HG03139 (cell line): ENCODE results near the gene MACROH2A1.

Source experiments
- ATAC-seq: cut with Tn5 transposase; IDR thresholded peaks from one replicate; pipeline ENCODE4 v1.9.1; 2021; ENCODE audit not compliant: unreplicated experiment

Gene MACROH2A1

DNA sequence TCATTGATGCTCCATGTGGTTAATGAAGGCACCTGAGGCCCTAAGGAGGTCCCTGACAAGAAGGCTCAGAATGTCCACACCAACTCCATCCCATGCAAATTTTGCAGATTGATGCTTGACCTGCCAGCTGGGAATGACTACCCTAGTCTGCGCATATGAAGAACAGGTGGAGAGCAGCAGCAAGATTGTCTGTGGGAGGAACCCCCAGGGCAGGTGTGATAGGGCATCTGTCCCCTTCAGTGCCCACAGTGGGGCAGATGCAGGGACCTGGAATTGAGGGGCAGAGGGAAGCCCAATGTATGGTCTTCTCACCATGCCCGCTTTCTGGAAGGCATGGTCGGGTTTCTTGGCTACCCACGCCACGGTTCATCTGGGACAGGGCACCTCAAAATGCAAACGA is 79.6 kb downstream of the MACROH2A1 start:
- no peak for ATAC-seq

DNA sequence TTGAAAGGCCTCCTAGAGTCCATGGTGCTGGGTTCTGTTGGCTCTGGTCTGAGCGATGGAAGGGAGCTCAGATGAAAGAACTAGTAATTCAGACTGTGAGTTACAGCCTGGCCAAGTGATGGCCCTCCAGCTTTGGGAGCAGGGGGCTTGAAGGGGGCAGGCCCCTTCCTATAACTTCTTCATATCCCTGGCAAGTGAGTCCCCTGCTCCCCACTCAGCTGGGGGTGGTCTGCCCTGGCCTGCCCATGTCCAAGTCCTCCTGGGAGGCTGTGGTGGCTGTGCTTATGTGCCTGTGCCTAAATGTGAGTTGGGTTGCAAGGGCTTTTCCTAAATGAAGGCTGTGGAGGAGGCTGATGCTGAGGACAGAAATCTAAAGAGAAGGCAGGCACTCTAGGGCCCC is 80.1 kb downstream of the MACROH2A1 start:
- no peak for ATAC-seq

DNA sequence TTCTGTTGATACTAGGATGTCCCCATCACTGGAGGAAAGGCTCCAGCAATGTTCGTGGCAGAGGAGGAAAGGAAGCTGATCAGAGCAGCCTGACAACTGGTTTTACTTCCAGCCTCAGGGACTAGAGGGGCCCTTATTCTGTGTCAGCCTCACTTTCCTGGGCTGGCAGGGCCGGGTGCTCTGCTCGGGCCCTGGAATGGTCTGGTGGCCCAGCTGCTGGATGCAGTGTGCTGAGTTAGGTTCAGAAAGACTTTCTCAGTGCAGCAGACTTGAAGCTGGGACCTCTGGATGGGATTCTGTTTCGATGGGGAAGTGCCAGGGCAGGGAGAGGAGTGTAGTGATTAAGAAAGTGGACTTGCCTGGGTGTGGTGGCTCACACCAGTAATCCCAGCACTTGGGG is 81.0 kb downstream of the MACROH2A1 start:
- no peak for ATAC-seq

DNA sequence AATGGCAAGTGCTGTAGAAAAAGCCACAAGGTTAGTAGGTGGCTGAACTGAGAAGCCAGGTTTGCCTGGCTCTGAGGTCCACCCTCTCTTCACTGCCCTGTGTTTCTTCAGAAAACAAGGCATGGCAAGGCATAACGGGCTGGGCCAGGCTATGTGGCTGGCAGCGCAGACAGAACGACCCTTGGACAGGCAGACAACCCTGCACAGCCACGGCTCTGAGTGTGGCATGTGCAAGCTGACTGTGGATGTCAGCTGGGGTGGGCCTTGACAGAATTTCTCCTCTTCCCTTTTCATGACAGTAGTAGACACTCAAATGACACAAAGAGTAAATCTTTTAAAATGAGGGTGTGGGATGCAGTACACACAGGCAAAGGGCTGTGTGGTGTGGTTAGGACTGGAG is 81.7 kb downstream of the MACROH2A1 start:
- no peak for ATAC-seq

DNA sequence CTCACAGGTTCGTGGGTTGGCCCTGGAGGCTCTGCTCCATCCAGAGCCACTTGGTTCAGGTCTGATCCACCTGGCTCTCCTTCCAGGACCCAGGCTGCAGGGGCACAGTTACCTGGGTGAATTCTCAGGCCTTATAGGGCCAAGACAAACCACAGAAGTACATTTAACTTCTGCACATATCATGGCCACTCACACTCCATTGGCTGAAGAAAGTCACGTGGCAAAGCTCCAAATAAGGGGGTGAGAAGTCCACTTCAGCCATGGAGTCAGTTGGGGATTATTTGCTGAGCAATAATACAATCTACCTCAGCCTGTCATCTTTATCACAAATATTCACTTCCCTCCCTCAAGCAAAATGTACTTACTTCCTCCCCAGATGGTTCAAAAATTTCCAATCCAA is 83.6 kb downstream of the MACROH2A1 start:
- no peak for ATAC-seq

DNA sequence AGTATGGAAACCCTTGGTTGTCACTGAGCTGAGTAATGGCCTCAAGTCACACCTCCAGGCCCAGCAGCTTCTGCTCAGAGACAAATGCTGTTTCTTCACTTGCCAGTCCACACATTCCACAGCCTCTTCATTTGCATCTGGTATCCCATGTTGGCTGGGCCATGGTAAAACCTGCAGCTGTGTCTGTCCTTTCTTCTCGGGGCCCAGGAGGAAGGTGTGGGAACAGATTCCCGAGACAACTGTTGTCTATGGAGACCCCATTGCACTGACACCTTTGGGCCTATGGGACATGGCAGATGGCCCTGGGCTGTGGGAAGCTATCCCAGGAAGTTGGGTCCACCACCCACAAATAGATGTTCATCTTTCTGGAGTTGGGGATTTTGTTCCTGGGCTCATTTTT is 85.1 kb downstream of the MACROH2A1 start:
- ATAC-seq: no peak

DNA sequence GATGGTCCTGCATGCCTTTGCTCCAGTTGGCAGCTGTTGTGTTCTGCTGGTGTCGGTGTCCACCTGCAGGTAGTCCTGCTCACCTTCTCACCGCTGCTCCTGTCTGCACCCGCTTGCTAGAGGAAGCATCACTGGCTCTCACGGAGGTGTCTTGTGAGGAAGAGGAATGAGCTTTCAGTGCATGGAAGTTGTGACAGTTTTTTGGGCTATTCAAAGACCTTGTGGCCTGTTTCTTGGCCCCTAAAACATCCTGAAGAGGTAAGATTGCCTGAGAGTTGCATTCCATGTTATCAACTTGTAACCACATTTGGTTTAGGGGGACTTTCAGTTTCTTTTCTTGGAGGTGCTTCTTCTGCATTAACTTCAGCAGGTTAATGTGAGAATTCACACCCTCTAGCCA is 85.6 kb downstream of the MACROH2A1 start:
- ATAC-seq: no peak

DNA sequence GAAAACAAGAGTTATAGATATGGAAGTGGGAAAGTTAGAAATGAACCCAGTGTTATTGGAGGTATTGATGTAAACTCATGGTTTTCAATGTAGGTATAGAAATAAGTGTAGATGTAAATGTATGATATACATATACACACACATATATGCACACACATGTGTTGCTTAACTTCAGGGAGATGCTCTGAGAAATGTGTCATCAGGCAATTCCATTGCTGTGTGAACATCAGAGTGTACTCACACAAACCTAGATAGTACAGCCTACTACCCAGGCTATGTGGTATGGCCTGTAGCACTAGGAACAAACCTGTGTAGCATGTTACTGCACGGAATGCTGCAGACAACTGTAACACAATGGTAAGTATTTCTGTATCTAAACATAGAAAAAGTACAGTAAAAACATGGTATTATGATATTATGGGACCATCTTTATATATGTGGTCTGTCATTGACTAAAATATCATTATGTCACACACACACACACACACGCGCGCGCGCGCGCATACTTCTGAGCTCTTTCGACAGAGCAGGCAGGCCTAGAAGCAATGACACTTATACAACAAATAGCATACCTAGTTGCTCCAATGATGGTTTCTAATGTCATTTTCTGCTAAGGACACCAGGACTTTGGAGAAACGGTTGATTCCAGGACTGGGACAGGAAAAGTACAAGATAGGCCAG is 86.6 kb downstream of the MACROH2A1 start:
- no peak for ATAC-seq

DNA sequence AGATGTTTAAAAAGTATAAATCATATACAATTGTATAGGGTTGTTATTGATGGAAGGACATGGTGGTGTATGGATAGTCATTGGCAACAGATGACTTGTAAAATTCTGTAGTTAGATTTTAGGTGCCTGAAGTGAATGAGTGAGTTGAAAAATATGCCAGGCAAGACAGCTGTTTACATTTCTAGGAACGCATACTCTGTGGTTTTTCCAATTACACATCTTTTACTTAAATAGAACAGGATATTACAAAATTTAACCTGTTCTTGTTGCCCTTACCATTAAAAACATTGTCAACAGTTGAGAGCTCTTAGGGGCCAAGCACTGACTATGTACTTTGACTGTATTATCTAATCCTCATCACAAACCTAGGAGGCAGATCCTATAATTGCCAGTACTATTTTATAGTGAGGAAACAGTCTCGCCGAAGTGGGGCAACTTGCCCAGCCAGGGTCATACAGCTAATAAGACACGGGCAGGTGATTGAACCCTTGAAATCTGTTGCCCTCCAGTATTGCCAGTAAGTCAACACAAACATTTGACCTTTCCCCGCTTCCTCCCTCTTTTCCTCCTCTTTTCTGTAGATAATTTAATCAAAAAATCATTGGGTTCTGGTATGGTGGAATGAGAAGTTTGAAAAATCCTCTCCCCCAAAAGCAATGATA is 88.6 kb downstream of the MACROH2A1 start:
- no peak for ATAC-seq

DNA sequence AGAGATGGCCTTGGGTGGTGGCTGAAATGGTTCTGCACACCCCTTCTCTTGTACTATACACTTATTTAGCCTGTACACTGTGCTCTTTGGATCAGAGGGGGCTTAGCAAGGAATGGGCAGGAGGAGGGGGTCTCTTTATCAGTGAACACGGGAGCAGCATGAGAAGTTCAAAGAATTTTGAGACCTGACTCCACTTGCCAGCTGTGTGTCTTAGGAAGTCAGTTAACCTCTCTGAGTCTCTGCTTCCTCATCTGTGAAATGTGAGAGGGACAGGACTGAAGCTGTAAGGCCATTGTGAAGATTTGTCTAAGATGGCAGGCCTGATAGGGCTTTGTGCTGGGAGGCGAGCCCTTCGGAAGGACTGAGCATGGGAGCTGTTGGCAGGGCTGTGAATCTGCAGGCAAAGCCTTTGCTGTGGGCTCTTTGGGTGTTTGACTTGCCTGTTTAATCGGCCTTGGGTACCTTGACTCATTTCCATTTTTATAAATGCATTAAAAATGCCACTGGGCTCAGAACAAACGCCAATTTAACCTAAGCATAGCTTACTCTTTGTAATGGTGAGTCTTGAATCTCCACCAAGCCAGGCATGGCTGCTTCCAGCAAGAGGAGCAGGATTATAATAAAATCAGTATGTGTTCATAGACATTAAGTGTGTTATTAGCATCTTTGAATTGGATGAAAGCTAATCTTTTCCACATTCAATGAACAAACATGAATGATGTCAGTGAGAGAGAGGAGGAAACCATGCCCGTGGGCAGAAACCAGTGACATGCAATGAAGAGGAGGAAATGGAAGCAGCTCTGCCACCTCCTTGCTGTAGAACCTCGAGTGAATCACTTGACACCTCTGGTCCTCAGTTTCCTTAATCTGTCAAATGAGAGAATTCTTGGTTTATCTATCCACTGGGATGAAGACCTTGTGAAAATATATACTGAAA is 89.4 kb downstream of the MACROH2A1 start:
- no peak for ATAC-seq

DNA sequence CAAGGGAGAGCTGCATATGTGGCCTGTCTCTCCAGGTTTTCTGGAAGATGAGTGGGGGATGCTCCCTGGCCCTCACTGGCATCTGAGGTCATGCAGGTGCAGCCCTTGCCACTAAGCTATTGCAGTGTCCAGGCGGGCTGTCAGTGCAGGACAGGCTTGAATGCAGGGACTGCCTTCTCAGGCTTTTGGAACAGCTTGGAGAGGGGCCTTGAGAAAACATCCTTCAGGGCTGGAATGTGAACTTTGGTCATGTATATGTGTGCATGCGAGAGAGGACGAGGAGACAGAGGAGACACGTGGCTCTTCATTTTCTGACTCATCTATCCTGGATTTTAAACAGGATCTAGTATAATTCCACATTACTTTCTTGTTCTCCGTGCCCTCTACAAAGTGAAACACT is 90.3 kb downstream of the MACROH2A1 start:
- no peak for ATAC-seq

DNA sequence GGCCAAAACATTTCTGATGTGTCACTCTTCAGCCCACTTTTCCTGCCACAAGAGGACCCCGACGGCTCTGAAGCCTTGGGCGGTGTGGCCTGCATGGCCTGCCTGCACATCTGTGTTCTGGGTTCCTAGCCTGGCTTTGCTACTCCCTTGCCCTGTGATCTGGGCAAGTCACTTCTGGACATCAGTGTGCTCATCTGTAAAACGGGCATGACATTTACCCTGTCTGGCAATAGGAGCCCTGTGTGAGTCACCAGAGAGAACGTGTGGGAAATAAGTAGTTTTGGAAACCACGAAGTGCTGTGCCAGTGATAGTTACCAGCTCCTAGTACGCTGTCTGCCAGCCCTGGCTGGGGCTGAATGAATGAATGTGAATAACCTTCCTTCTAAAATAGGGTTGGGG is 90.8 kb downstream of the MACROH2A1 start:
- ATAC-seq: no peak

DNA sequence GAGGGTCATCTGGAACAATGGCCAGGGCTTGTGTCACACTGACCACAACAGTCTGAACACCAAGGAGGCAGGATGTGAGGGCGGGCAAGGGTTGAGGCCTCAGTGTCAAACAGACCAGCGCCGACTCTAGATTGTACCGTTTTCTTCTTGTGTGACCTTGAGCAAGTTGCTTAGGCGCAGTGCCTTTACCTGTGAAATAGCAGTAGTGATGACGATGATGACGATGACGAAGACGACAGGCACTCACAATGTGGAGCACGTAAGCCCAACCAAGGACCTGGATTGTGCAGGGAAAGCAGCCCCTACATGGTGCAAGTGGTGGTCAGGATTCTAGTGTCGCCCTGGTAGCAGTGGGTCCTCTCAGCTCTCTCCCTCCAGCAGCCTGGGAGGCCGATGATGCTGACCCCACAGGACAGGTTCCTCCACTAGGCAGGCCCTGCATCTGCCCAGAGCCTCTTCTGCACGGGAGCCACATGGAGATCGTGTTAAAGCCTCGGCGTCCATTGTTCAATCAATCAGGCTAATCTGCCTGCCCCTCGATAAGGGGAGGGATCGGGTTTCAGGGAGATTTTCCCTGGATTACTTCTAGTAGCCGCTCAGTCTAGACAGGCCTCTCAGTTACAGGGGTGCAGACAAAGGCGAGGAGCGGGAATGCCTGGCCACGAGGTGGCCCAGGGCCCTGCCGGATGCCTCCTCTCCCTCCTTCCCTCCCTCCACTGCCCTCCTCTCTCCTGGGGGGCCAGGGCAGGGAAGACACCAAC is 91.7 kb downstream of the MACROH2A1 start:
- no peak for ATAC-seq

DNA sequence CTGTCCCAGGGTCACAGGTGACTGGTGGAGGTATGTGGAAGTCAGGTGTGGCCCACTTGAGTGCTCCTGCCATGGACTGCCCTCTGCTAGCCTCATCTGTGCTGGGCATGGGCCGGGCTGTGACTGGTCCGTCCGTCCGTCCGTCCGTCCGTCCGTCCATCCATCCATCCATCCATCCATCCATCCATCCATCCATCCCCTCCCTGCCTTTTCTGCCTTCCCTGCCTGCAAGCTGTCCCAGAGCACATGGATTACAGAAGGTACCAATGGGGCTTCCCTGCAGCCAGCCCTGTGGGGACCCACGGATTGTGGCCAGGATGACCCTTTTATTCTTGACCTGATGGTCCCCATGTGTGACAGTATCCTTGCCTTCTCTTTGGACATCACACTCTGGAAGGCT is 92.5 kb downstream of the MACROH2A1 start:
- no peak for ATAC-seq

DNA sequence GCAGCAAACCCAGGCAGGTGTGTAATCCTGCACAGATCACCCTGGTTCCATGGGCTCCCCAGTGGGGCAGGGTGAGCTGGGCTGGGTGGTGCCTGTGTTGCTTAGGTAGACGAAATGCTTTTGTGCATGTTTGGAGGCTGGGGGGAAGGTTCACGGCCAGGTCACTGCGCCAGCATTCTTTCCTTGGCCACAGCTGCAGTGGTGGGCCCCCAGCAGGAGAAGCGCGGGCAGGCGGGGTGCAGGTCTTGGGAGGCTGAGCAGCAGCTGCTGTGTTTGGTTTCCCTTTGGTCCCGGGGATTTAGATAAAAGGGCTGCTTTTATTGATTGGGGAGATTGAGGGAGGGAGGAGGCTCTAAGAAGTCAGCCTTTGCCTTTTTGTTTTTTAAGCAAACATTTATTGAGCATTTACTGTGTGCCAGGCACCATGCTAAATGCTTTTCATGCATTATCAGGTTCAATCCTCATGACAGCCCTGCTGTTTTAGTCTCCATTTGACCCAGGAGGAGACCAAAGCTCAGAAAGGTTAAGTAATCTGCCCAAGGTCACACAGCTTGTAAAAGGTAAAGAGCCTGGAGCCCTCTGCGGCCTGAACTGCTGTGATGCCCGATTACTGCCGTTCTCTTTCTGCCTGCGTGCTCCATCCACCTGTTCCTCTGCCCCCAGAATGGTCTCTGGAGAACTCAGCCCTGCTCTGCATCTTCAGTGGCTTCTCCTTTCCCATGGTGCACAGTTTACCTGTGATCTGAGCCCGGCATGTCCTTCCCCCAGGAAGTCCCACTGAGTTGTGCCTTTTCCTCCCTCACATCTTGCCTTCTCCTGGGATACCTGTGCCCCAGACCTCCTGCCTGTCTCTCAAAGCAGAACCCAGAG is 94.4 kb downstream of the MACROH2A1 start:
- ATAC-seq: no peak

DNA sequence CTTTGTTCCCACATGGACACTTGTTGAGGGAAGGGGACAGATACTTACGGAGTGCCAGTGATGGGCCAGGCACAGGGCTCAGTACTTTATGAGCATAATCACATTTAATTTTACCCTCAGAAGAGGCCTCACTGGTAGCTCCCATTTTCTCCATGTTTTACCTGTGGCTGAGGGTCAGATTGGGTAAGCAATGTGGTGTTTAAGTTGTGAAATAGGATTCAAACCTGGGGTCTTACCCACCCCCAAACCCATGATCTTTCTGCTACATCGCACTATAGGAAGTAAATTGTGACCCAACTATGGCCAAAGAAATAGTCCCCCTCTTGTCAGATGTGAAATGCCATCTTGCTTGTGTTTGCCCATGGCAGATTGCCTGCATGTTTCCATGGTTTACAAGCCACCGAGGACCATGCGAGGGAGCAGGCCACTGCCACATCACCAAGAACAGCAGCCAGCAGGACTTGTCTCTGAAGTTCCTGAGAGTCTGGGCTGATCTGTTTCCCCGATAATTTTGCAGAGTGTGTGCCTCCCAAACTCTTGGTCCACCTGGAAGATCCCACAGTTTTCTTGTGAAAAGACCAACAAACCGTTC is 95.4 kb downstream of the MACROH2A1 start:
- no peak for ATAC-seq

DNA sequence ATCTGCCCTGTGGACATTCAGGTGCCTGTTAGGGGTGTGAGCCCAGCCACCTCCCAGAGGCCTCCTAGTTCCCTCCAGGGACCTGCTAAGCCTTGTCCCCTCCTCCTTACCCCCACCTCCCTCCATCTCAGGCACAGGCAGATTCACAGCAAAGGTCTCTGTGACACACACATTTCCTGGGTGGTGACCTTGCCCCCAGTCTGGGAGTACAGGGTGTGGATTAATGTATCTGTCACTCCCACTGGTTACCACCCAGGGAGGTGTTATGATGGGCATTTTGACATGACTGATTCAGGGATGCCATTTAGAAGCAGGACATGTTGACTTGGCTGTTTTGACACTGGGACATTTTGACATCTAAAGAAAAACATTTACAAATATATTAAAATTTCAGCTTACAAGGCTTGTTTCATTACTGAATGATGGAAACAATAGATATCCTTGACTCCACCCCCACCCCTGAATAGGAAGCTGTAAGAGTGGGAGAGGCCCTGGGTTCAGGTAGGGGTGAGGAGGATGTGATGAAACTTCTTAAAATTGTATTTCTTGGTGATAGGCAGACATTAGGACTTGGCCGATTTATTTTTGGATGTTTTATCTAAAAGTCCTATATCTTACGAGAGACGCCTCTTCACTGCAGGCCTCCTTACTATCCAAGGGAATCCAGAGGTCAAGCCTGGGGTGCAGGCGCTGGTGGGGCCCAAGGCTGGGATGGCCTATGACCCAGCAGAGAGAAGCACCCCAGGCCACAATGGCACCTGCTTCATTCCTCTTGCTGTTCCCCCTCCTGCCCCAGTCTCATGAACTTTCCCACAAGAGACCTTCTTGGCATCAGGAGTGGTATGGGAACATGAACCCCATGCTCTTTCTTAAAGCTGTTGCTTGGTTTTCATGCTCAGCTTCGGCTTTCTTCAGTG is 101.9 kb downstream of the MACROH2A1 start:
- ATAC-seq: no peak

DNA sequence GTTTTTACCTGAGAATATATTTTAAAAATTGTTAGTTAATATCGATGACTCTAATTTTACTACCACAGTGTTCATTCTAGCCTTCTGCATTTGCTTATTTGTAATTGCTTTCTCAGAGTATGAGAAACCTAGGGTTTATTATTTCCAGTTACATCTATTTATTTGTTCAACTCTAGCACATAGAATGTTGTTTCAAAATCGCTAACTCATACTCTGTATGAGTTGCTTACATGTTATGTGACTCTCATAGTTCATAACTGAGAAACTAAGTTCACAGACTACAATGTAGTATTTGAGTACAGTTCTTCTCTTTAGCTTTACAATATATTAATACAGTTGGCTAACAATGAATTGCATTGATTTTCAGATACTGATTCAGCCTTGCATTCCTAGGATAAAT is 103.2 kb downstream of the MACROH2A1 start:
- no peak for ATAC-seq

DNA sequence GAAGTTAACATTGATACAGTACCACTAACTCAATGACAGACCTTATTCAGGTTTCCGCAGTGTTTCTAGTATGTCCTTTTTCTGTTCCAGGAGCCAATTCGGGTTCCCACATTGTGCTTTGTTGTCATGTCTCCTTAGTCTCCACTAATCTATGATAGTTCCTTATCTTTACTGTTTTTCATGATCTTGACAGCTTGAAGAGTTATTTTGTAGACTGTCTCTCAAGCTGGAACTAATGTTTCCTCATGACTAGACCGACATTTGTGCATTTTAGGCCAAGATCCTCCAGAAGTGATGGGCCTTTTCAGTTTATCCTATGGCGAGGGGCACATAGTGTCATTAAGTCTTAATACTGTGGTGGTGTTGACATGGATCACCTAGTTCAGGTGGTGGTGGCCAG is 104.2 kb downstream of the MACROH2A1 start:
- no peak for ATAC-seq
